ENCODE results near the gene ATP9B. TPM values are rescaled to one million over a fixed set of nuclear protein-coding genes. Genes with fewer than 3 reads are reported as not detected.
A peak's percentile ranks its signal among the peaks of the same experiment; 100 is the strongest.

The ATP9B gene
- total RNA-seq, 2 donors from 2014 or later: 69.5 to 72.4 TPM

DNA sequence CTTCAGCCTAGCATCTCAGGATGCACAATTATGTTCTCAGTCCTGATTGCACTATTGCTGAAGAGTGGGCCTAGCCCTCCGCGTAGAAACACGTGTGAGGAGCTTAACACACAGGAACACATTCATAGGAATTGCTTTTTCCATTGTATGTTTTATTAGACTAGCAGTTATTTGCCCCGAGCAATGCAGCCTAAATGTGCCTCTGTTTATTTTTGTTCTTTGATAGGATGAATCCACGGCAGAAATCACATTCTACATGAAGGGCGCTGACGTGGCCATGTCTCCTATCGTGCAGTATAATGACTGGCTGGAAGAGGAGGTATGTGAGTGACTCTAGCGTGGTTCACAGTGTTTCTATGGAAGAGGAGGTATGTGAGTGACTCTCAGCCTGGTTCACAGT is 260.6 kb downstream of the ATP9B start:
- H3K27ac Mint-ChIP-seq: no peak overlapping the region
- peaks cover 3% of the 10 kb centered on the region for H3K4me1 Mint-ChIP-seq
- DNase-seq (no peak), ATAC-seq (no peak)
- no peaks in the 10 kb centered on the region for H3K9me3 ChIP-seq (ENCODE audit: control insufficient read depth, low read length, poor library complexity, severe bottlenecking)
- H3K4me3 Mint-ChIP-seq: no peak overlapping the region
- peaks cover 4% of the 10 kb centered on the region for H3K36me3 Mint-ChIP-seq (ENCODE audit: low read depth)
- no peaks in the 10 kb centered on the region for H3K27me3 Mint-ChIP-seq

DNA sequence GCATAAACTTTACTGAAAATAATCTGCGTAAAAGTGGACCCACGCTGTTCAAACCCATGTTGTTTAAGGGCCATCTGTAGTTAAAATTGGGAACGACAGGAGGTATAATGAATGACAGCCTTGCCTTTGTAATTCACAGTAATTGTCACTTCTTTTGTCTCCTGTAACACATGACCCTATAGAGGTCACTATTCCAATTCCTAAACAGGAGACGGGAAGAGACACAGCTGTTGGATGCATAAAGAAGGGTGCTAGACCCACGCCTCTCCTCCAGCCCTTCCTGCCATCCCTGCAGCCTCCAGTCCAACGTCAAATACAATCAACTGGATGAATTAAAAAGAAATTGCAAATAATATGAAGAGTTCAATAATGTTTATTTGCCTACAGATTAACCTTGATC is 263.5 kb downstream of the ATP9B start:
- Mint-ChIP-seq H3K27ac (no peak overlapping the region), H3K36me3 (ENCODE audit: low read depth) (peaks cover 7% of the 10 kb centered on the region), H3K27me3 (no peaks in the 10 kb centered on the region), H3K4me3 (no peak overlapping the region), H3K4me1 (no peaks in the 10 kb centered on the region)
- no peak for ATAC-seq
- H3K9me3 ChIP-seq (ENCODE audit: control insufficient read depth, low read length, poor library complexity, severe bottlenecking): no peaks in the 10 kb centered on the region
- no peak for DNase-seq

DNA sequence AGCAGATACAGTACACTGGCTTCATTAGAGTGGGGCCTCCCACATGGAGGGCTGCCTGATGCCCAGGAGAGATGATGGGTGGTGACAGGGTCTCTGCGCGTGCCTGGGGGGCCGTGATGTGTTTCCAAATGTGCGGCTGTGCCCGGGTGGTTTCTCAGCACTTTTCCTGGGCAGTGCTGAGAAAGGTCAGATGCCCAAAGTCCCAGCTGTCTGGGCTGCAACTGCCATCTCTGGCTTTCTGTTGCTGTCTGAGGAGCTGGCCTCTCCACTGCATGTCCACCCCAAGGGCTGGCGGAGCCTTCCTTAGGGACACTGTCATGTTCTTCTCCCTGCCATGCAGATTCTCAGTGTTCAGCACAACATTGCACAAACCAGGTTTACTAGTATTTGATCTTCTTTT is 263.9 kb downstream of the ATP9B start:
- ATAC-seq (no peak), DNase-seq (no peak)
- Mint-ChIP-seq H3K4me1 (no peaks in the 10 kb centered on the region), H3K27ac (peak overlapping the region; percentile 66), H3K36me3 (ENCODE audit: low read depth) (peaks cover 7% of the 10 kb centered on the region), H3K4me3 (no peak overlapping the region), H3K27me3 (no peaks in the 10 kb centered on the region)
- H3K9me3 ChIP-seq (ENCODE audit: control insufficient read depth, low read length, poor library complexity, severe bottlenecking): no peaks in the 10 kb centered on the region

DNA sequence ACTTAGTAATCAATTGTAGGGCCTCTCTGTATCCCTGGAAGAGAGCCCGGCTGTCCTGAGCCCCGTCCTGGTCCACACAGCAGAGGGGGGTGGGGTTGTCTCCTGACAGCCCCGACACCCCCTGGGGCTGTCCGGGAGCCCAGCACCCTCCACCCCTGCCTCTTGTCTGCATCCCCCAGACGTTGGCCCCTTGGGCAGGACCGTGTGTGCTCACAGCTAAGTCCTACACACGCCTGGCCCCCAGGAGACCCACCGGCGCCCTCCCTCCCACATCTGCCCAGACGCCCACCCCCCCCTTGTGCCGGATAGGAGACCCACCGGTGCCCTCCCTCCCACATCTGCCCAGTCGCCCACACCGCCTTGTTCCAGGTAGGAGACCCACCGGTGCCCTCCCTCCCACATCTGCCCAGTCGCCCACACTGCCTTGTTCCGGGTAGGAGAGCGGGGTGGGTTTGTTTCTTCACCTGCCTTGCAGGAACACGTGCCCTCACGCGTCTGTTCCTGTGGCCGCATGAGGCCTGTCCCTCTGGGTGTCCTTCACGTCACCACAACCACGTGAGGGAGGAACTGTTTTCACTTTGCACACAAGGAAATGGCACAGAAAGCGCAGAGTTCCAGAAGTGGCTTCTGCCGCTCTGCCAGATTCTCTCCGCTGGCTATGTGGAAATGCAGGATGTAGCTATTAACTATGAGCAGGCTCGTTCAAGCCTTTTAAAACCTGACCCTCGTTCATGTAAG is 265.5 kb downstream of the ATP9B start:
- peaks cover 15% of the 10 kb centered on the region for H3K36me3 Mint-ChIP-seq (ENCODE audit: low read depth)
- no peak for ATAC-seq
- no peaks in the 10 kb centered on the region for H3K9me3 ChIP-seq (ENCODE audit: control insufficient read depth, low read length, poor library complexity, severe bottlenecking)
- H3K4me3 Mint-ChIP-seq: no peak overlapping the region
- H3K4me1 Mint-ChIP-seq: no peaks in the 10 kb centered on the region
- H3K27ac Mint-ChIP-seq: no peak overlapping the region
- H3K27me3 Mint-ChIP-seq: no peaks in the 10 kb centered on the region
- no peak for DNase-seq

DNA sequence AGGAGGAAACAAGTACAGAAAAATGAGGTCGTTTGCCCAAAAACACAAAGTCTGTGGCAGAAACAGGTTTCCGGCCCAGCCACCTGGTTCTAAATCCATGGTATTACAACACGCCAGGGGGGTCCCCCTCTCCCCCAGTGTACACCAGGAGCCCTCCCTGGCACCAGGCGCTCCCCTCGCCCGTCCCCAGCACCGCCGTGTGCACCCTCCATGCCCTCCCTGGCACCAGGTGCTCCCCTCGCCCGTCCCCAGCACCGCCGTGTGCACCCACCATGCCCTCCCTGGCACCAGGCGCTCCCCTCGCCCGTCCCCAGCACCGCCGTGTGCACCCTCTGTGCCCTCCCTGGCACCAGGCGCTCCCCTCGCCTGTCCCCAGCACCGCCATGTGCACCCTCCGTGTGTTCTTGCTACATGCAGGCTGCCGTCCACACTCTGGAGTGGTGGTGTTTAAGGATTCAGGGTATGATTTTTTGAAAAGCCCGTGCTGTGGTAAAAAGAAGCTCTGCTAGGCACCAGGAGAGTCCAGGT is 266.7 kb downstream of the ATP9B start:
- H3K27me3 Mint-ChIP-seq: no peaks in the 10 kb centered on the region
- H3K4me1 Mint-ChIP-seq: no peaks in the 10 kb centered on the region
- ATAC-seq (no peak), DNase-seq (no peak)
- no peak overlapping the region for H3K4me3 Mint-ChIP-seq
- H3K27ac Mint-ChIP-seq: no peak overlapping the region
- H3K9me3 ChIP-seq (ENCODE audit: control insufficient read depth, low read length, poor library complexity, severe bottlenecking): no peaks in the 10 kb centered on the region
- peaks cover 12% of the 10 kb centered on the region for H3K36me3 Mint-ChIP-seq (ENCODE audit: low read depth)

DNA sequence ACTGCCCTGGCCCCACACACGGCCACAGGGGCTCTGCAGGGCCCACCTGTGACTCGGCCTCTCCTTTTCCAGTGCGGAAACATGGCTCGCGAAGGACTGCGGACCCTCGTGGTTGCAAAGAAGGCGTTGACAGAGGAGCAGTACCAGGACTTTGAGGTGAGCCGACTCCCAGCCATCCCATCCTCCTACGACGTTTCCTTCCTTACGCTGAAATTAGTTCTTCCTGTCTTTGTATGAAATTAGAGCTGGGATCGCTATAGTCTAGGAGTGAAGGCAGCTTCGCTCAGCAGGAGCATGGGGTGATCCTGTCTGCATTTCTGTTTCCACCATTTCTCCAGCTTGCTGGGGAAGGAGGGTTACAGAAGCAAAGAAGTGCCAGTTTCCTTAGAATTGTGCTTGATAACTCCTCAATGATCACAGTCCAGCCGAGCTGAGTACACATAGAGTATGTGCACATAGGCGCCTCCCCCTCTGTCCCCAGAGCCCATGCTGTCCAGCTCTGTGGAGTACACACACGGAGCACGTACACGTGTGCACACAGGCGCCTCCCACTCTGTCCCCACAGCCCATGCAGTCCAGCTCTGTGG is 267.5 kb downstream of the ATP9B start:
- DNase-seq (no peak), ATAC-seq (no peak)
- no peaks in the 10 kb centered on the region for H3K9me3 ChIP-seq (ENCODE audit: control insufficient read depth, low read length, poor library complexity, severe bottlenecking)
- Mint-ChIP-seq H3K4me3 (no peak overlapping the region), H3K36me3 (ENCODE audit: low read depth) (peaks cover 12% of the 10 kb centered on the region), H3K4me1 (no peaks in the 10 kb centered on the region), H3K27ac (no peak overlapping the region), H3K27me3 (no peaks in the 10 kb centered on the region)

DNA sequence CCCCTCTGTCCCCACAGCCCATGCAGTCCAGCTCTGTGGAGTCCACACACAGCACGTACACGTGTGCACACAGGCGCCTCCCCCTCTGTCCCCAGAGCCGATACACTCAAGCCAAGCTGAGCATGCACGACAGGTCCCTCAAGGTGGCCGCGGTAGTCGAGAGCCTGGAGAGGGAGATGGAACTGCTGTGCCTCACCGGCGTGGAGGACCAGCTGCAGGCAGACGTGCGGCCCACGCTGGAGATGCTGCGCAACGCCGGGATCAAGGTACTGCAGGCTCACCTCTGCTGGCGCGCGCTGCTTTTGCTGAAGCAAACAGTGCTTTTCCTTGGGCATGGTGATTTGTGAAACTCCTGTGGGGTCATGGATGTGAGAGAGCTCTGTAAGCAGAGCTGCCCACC is 268.0 kb downstream of the ATP9B start:
- Mint-ChIP-seq H3K4me3 (no peak overlapping the region), H3K36me3 (ENCODE audit: low read depth) (peaks cover 12% of the 10 kb centered on the region), H3K27me3 (no peaks in the 10 kb centered on the region), H3K27ac (peak overlapping the region; percentile 4), H3K4me1 (no peaks in the 10 kb centered on the region)
- DNase-seq (no peak), ATAC-seq (no peak)
- no peaks in the 10 kb centered on the region for H3K9me3 ChIP-seq (ENCODE audit: control insufficient read depth, low read length, poor library complexity, severe bottlenecking)

DNA sequence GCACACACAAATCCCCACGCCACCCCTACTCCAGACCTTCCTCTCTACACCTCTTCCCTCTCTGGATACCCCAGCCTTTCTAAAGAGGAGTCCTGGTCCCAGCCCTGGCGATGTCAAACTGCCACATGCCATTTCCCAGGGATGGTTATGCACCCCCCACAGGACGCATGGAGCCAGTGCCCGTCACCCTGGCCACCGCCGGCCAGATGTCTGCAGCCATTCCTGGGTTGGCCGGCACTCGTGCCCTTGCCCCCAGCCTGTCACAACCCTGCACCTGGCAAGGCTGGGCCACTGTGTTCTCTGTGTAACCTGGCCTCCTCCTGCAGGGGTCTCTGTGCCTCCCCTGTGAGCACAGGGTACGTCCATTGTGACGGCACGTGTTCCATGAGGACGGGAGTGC is 268.4 kb downstream of the ATP9B start:
- Mint-ChIP-seq H3K36me3 (ENCODE audit: low read depth) (peaks cover 12% of the 10 kb centered on the region), H3K4me1 (no peaks in the 10 kb centered on the region), H3K4me3 (no peak overlapping the region), H3K27me3 (no peaks in the 10 kb centered on the region), H3K27ac (peak overlapping the region; percentile 4)
- DNase-seq: no peak
- H3K9me3 ChIP-seq (ENCODE audit: control insufficient read depth, low read length, poor library complexity, severe bottlenecking): no peaks in the 10 kb centered on the region
- no peak for ATAC-seq

DNA sequence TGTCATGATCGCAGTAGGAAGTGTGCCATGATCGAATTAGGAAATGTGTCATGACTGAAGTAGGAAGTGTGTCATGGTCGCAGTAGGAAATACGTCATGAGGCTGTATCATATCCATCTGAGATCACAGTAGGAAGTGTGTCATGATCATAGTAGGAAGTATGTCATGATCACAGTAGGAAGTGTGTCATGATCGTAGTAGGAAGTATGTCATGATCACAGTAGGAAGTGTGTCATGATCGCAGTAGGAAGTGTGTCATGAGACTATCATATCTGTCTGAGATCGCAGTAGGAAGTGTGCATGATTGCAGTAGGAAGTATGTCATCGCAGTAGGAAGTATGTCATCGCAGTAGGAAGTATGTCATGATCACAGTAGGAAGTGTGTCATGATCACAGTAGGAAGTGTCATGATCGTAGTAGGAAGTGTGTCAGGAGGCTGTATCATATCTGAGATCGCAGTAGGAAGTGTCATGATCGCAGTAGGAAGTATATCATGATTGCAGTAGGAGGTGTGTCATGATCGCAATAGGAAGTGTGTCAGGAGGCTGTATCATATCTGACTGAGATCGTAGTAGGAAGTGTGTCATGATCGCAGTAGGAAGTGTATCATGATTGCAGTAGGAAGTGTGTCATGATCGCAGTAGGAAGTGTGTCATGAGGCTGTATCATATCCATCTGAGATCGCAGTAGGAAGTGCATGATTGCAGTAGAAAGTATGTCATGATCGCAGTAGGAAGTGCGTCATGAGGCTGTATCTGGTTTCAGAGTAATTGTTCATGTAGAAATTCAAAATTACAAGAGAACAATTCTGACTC is 270.1 kb downstream of the ATP9B start:
- no peak overlapping the region for H3K27ac Mint-ChIP-seq
- no peaks in the 10 kb centered on the region for H3K4me1 Mint-ChIP-seq
- H3K9me3 ChIP-seq (ENCODE audit: control insufficient read depth, low read length, poor library complexity, severe bottlenecking): no peaks in the 10 kb centered on the region
- H3K36me3 Mint-ChIP-seq (ENCODE audit: low read depth): peaks cover 12% of the 10 kb centered on the region
- H3K4me3 Mint-ChIP-seq: no peak overlapping the region
- H3K27me3 Mint-ChIP-seq: no peaks in the 10 kb centered on the region
- no peak for ATAC-seq
- no peak for DNase-seq

DNA sequence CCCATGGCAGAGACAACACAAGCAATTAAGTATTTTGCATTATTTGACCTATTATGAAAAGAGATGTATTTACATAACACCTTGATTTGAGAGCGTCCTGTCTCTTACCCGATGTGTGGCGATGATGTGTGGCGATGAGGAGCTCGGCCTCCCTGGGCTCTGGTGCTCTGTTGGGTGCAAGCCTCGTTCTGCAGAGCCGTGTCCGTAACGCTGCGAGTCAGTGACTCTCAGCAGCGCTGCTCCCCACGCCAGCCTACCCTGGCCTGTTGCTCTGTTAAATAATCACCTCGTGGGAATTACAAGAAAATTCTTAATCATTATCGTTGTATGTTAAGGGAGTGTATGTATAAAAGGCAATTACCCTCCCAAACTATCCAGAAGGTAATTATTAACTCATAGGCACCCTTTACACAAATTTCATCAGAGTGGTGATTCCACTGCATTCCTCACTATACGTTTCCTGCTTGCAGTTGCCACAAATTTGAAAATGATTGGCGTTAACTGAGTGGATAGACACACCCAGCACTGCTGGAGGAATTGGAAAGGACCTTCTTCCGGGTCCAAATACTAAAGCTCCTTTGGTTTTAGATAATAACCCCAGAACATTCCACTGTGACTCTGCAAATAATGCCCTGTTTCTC is 274.5 kb downstream of the ATP9B start:
- ATAC-seq (no peak), DNase-seq (no peak)
- H3K4me3 Mint-ChIP-seq: no peak overlapping the region
- H3K4me1 Mint-ChIP-seq: no peaks in the 10 kb centered on the region
- H3K27me3 Mint-ChIP-seq: no peaks in the 10 kb centered on the region
- H3K9me3 ChIP-seq (ENCODE audit: control insufficient read depth, low read length, poor library complexity, severe bottlenecking): no peaks in the 10 kb centered on the region
- peaks cover 7% of the 10 kb centered on the region for H3K36me3 Mint-ChIP-seq (ENCODE audit: low read depth)
- H3K27ac Mint-ChIP-seq: no peak overlapping the region

DNA sequence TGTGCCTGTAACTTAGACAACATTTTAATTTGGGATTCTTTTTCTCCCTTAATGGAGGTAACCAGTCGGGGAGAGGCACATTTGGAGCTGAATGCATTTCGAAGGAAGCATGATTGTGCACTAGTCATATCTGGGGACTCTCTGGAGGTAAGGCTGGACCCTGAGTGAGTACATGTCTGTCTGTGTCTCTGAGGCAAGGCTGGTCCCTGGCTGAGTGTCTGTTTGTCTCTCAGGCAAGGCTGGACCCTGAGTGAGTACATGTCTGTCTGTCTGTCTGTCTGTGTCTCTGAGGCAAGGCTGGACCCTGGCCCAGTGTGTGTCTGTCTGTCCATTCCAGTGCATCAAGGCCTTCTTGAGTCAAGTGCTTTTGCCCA is 275.0 kb downstream of the ATP9B start:
- H3K9me3 ChIP-seq (ENCODE audit: control insufficient read depth, low read length, poor library complexity, severe bottlenecking): no peaks in the 10 kb centered on the region
- Mint-ChIP-seq H3K4me1 (no peaks in the 10 kb centered on the region), H3K36me3 (ENCODE audit: low read depth) (peaks cover 6% of the 10 kb centered on the region), H3K27me3 (no peaks in the 10 kb centered on the region), H3K27ac (no peak overlapping the region), H3K4me3 (no peak overlapping the region)
- ATAC-seq (no peak), DNase-seq (no peak)

DNA sequence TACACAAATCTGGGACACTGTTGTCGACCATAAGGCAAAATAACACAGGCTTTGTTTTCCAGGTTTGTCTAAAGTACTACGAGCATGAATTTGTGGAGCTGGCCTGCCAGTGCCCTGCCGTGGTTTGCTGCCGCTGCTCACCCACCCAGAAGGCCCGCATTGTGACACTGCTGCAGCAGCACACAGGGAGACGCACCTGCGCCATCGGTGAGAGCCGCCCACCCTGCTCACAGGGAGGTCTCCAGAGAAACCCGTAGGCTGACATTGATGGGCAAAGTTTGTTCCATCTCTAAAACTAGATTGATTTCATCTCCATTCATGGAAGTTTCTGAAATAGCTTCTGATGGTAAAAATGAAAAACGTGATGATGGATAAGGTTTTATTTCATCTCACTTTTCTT is 276.2 kb downstream of the ATP9B start:
- peaks cover 2% of the 10 kb centered on the region for H3K36me3 Mint-ChIP-seq (ENCODE audit: low read depth)
- no peaks in the 10 kb centered on the region for H3K4me1 Mint-ChIP-seq
- no peaks in the 10 kb centered on the region for H3K9me3 ChIP-seq (ENCODE audit: control insufficient read depth, low read length, poor library complexity, severe bottlenecking)
- no peak for DNase-seq
- no peaks in the 10 kb centered on the region for H3K27me3 Mint-ChIP-seq
- ATAC-seq: no peak
- H3K27ac Mint-ChIP-seq: no peak overlapping the region
- no peak overlapping the region for H3K4me3 Mint-ChIP-seq

DNA sequence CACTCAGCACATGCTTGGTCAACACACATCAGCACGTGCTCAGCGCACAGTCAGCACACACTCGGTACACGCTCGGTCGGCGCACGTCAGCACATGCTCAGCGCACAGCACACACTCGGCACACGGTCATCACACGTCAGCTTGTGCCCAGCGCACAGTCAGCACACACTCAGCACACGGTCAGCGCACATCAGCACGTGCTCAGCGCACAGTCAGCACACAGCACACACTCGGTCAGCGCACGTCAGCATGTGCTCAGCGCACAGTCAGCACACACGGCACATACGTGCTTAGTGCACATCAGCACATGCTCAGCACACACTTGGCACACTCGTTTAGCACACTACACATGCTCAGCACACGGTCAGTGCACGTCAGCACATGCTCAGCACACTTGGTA is 276.8 kb downstream of the ATP9B start:
- DNase-seq (no peak), ATAC-seq (no peak)
- H3K27me3 Mint-ChIP-seq: no peaks in the 10 kb centered on the region
- H3K4me1 Mint-ChIP-seq: no peaks in the 10 kb centered on the region
- peaks cover 2% of the 10 kb centered on the region for H3K36me3 Mint-ChIP-seq (ENCODE audit: low read depth)
- H3K4me3 Mint-ChIP-seq: no peak overlapping the region
- H3K27ac Mint-ChIP-seq: no peak overlapping the region
- no peaks in the 10 kb centered on the region for H3K9me3 ChIP-seq (ENCODE audit: control insufficient read depth, low read length, poor library complexity, severe bottlenecking)
